Activated CD4-positive, alpha-beta T cell treated with anti-CD3 and anti-CD28 coated beads, Interleukin-2, amount 10 ng/mL, durations not matched to agents 7 days and 5 days (primary cell): ENCODE results near the gene ABCA8. TPM values are rescaled to one million over a fixed set of nuclear protein-coding genes. Genes with fewer than 3 reads are reported as not detected.

Experiments
- CTCF ChIA-PET: fragments of 350-600 bp; sonication (Branson Sonifier 250); formaldehyde crosslinking; loops from one replicate; lab custom pipeline; 2021; ENCODE audit warnings: antibody characterized with exemption; lab: Charles Lee
- POLR2A ChIA-PET: fragments of 350-600 bp; sonication (Branson Sonifier 250); formaldehyde crosslinking; loops from one replicate; lab custom pipeline; 2021; ENCODE audit warnings: antibody characterized with exemption; lab: Charles Lee
- DNase-seq: peaks from one replicate; pipeline ENCODE4 v3.0.0-alpha.2; 2020
- H3K27ac Mint-ChIP-seq: one replicate; pipeline ENCODE4 v1.8.0; 2021; ENCODE audit warnings: mild to moderate bottlenecking, moderate library complexity, mixed read lengths
- H3K27me3 Mint-ChIP-seq: one replicate; pipeline ENCODE4 v1.8.0; 2021; ENCODE audit warnings: mixed read lengths
- H3K36me3 Mint-ChIP-seq: one replicate; pipeline ENCODE4 v1.8.0; 2021; ENCODE audit warnings: low read depth, mixed read lengths
- H3K4me1 Mint-ChIP-seq: one replicate; pipeline ENCODE4 v1.8.0; 2021; ENCODE audit warnings: mixed read lengths
- H3K4me3 Mint-ChIP-seq: one replicate; pipeline ENCODE4 v1.8.0; 2021; ENCODE audit warnings: mild to moderate bottlenecking, moderate library complexity, mixed read lengths
- H3K9me3 Mint-ChIP-seq: one replicate; pipeline ENCODE4 v1.8.0; 2021; ENCODE audit warnings: mixed read lengths
- total RNA-seq, 2 experiments: library from RNA; stranded (reverse); gene quantifications; one replicate each; pipeline ENCODE4 v1.2.3, GENCODE V29; 2021

The ABCA8 gene
- total RNA-seq, 2 experiments from 2014 or later = not detected

- POLR2A ChIA-PET = no interaction called here
- CTCF ChIA-PET = interaction anchor here (0.7 kb wide), 1 partner anchor 63 kb away, joined by 3 read pairs; no protein-coding TSS in a partner anchor
- Mint-ChIP-seq H3K4me3 (no peak overlapping the region), H3K27ac (no peak overlapping the region), H3K4me1 (no peaks in the 10 kb centered on the region), H3K36me3 (no peaks in the 10 kb centered on the region), H3K27me3 (no peaks in the 10 kb centered on the region), H3K9me3 (no peaks in the 10 kb centered on the region)
- no peak for DNase-seq
These were observed 30.1 kb downstream of the ABCA8 start for GRCh38 chr17:68924793-68925720.

- no peak overlapping the region for H3K4me3 Mint-ChIP-seq
- H3K9me3 Mint-ChIP-seq = no peaks in the 10 kb centered on the region
- H3K4me1 Mint-ChIP-seq = no peaks in the 10 kb centered on the region
- ChIA-PET POLR2A (no interaction called here), CTCF (no interaction called here)
- peaks cover 2% of the 10 kb centered on the region for H3K27me3 Mint-ChIP-seq
- no peaks in the 10 kb centered on the region for H3K36me3 Mint-ChIP-seq
- no peak for DNase-seq
- no peak overlapping the region for H3K27ac Mint-ChIP-seq
These were observed 44.3 kb downstream of the ABCA8 start for GRCh38 chr17:68910789-68911431.

DNA sequence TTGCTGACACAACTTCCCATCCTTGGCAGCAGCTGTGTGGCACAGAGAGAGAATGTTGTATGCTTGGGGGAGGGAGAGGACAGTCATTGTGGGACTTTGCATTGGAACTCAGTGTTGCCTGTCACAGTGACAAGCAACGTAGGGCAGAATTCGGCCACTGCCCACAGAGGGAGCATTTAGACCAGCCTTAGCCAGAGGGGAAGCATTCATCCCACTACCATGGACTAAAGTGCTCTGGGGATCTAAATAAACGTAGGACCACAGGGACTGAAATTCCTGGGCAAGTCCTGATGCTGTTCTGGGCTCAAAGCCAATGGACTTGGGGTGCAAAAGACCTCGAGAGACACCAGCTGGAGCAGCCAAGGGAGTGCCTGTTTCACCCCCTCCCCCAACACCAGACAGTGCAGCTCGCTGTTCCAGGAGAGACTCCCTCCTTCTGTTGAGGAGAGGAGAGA lies 44.9 kb downstream of the ABCA8 start:
- CTCF ChIA-PET = no interaction called here
- Mint-ChIP-seq H3K27ac (no peak overlapping the region), H3K9me3 (no peaks in the 10 kb centered on the region), H3K27me3 (peaks cover 2% of the 10 kb centered on the region), H3K36me3 (no peaks in the 10 kb centered on the region), H3K4me3 (no peak overlapping the region), H3K4me1 (no peaks in the 10 kb centered on the region)
- POLR2A ChIA-PET = no interaction called here
- DNase-seq = no peak

DNA sequence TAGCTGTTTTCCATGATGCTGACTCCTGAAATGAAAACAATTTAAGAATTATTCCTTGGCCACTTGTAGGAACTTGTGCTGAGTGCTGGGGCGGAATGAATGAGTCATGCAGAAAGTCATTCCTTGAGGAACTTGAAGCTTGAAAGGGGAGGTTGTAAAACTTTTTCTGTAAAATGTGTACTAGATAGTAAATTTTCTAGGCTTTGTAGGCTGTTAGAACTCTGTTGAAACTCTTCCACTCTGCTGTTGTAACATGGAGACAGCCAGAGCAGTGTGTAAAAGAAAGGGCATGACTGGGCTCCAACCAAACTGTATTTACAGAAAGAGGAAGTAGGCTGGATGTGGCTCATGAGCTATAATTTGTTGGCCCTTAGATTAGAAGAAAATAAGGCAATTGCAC lies 46.1 kb downstream of the ABCA8 start:
- Mint-ChIP-seq H3K4me1 (no peaks in the 10 kb centered on the region), H3K27me3 (peaks cover 2% of the 10 kb centered on the region), H3K9me3 (no peaks in the 10 kb centered on the region), H3K27ac (no peak overlapping the region), H3K36me3 (no peaks in the 10 kb centered on the region), H3K4me3 (no peak overlapping the region)
- DNase-seq = no peak
- CTCF ChIA-PET = no interaction called here
- POLR2A ChIA-PET = no interaction called here

DNA sequence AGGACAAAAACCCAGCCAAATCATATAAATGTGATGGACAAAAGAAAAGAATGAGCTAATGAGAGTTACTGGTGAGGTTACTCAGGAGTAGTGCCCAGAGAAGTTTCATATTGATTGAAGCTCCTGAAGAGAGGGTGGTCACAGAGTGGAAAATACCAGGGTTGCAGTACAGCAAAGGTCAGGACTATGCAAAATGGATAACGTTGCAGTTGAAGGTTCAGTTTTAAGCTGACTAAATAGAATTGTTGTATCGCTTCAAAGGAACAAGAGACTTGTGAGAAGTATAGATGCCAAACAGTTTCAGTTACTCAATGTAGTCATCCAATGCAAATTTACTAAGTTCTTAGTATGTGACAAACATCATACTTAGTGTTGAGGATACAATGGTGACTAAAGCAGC lies 47.1 kb downstream of the ABCA8 start:
- no peaks in the 10 kb centered on the region for H3K4me1 Mint-ChIP-seq
- H3K27me3 Mint-ChIP-seq = peaks cover 2% of the 10 kb centered on the region
- no peak overlapping the region for H3K27ac Mint-ChIP-seq
- no peak overlapping the region for H3K4me3 Mint-ChIP-seq
- CTCF ChIA-PET = interaction anchor here (0.6 kb wide), 2 partner anchors 9 to 533 kb away, joined by 3 read pairs; no protein-coding TSS in a partner anchor
- DNase-seq = no peak
- no peaks in the 10 kb centered on the region for H3K9me3 Mint-ChIP-seq
- POLR2A ChIA-PET = no interaction called here
- no peaks in the 10 kb centered on the region for H3K36me3 Mint-ChIP-seq

GRCh38 chr17:68906638-68907037 lies 48.6 kb downstream of the ABCA8 start:
- no peak overlapping the region for H3K27ac Mint-ChIP-seq
- POLR2A ChIA-PET = no interaction called here
- no peaks in the 10 kb centered on the region for H3K36me3 Mint-ChIP-seq
- peaks cover 2% of the 10 kb centered on the region for H3K27me3 Mint-ChIP-seq
- no peaks in the 10 kb centered on the region for H3K4me1 Mint-ChIP-seq
- CTCF ChIA-PET = no interaction called here
- DNase-seq = no peak
- no peaks in the 10 kb centered on the region for H3K9me3 Mint-ChIP-seq
- no peak overlapping the region for H3K4me3 Mint-ChIP-seq

- DNase-seq = no peak
- no peaks in the 10 kb centered on the region for H3K9me3 Mint-ChIP-seq
- no peaks in the 10 kb centered on the region for H3K27me3 Mint-ChIP-seq
- H3K36me3 Mint-ChIP-seq = no peaks in the 10 kb centered on the region
- ChIA-PET CTCF (interaction anchor here (0.7 to 1.1 kb wide), 2 partner anchors 8 to 171 kb away, joined by 3 read pairs; no protein-coding TSS in a partner anchor), POLR2A (no interaction called here)
- no peaks in the 10 kb centered on the region for H3K4me1 Mint-ChIP-seq
- H3K27ac Mint-ChIP-seq = no peak overlapping the region
- no peak overlapping the region for H3K4me3 Mint-ChIP-seq
These were observed 51.9 kb downstream of the ABCA8 start for GRCh38 chr17:68903286-68903685.

GRCh38 chr17:68897557-68897956 lies 57.6 kb downstream of the ABCA8 start:
- no peak overlapping the region for H3K27ac Mint-ChIP-seq
- H3K4me3 Mint-ChIP-seq = no peak overlapping the region
- CTCF ChIA-PET = no interaction called here

DNA sequence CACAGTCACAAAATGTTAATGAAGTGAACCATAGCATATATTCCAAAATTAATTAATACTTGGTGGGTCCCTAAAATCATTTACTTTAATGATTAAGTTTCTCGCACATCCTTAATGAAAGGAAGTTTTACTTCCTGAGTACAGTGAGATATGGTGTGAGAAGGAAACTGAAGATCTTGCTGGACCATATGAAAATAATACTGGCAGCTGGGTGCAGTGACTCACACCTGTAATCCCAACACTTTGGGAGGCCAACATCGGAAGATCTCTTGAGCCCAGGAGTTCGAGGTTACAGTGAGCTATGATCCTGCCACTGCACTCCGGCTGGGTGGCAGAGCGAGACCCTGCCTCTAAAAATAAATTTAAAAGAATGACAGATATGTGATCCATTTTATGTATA lies 62.5 kb downstream of the ABCA8 start:
- ChIA-PET CTCF (no interaction called here), POLR2A (no interaction called here)
- H3K4me1 Mint-ChIP-seq = no peaks in the 10 kb centered on the region
- peaks cover 2% of the 10 kb centered on the region for H3K27me3 Mint-ChIP-seq
- DNase-seq = no peak
- H3K36me3 Mint-ChIP-seq = no peaks in the 10 kb centered on the region
- H3K4me3 Mint-ChIP-seq = no peak overlapping the region
- peaks cover 2% of the 10 kb centered on the region for H3K9me3 Mint-ChIP-seq
- no peak overlapping the region for H3K27ac Mint-ChIP-seq

More at GRCh38 chr17:68897557-68897956, 57.6 kb downstream of the ABCA8 start:
- H3K9me3 Mint-ChIP-seq = peaks cover 2% of the 10 kb centered on the region
- no peak for DNase-seq
- no peaks in the 10 kb centered on the region for H3K27me3 Mint-ChIP-seq
- H3K4me1 Mint-ChIP-seq = no peaks in the 10 kb centered on the region
- H3K36me3 Mint-ChIP-seq = no peaks in the 10 kb centered on the region
- POLR2A ChIA-PET = no interaction called here

- Mint-ChIP-seq H3K4me1 (no peaks in the 10 kb centered on the region), H3K9me3 (peaks cover 2% of the 10 kb centered on the region), H3K27ac (no peak overlapping the region), H3K36me3 (no peaks in the 10 kb centered on the region), H3K4me3 (no peak overlapping the region), H3K27me3 (peaks cover 2% of the 10 kb centered on the region)
- POLR2A ChIA-PET = no interaction called here
- DNase-seq = no peak
- CTCF ChIA-PET = no interaction called here
These were observed 63.0 kb downstream of the ABCA8 start for GRCh38 chr17:68892193-68892592.

DNA sequence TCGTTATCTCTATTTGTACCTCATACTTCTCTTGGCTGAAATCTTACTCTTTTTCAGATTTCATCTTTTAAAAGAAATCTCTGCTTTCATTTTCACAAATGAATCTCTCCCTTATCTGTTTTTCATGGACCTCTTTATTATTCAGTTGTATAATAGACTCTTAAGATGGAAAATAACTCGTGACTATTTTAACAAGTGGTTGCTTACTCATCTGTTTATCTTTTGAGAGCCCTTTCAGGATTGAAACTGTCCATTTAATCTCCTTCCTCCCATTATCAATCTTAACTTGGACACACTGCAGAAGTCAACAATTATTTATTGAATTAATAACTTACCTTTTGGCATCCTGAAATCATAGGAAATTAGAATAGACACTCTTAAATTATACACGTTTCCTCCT lies 68.8 kb downstream of the ABCA8 start:
- Mint-ChIP-seq H3K27me3 (no peaks in the 10 kb centered on the region), H3K9me3 (no peaks in the 10 kb centered on the region), H3K4me1 (no peaks in the 10 kb centered on the region), H3K4me3 (no peak overlapping the region), H3K36me3 (no peaks in the 10 kb centered on the region), H3K27ac (no peak overlapping the region)
- ChIA-PET POLR2A (no interaction called here), CTCF (no interaction called here)
- no peak for DNase-seq

GRCh38 chr17:68884888-68885287 lies 70.3 kb downstream of the ABCA8 start:
- no peak overlapping the region for H3K4me3 Mint-ChIP-seq
- no peaks in the 10 kb centered on the region for H3K36me3 Mint-ChIP-seq
- H3K4me1 Mint-ChIP-seq = no peaks in the 10 kb centered on the region
- POLR2A ChIA-PET = no interaction called here
- no peaks in the 10 kb centered on the region for H3K9me3 Mint-ChIP-seq
- CTCF ChIA-PET = no interaction called here
- DNase-seq = no peak
- no peak overlapping the region for H3K27ac Mint-ChIP-seq
- no peaks in the 10 kb centered on the region for H3K27me3 Mint-ChIP-seq

DNA sequence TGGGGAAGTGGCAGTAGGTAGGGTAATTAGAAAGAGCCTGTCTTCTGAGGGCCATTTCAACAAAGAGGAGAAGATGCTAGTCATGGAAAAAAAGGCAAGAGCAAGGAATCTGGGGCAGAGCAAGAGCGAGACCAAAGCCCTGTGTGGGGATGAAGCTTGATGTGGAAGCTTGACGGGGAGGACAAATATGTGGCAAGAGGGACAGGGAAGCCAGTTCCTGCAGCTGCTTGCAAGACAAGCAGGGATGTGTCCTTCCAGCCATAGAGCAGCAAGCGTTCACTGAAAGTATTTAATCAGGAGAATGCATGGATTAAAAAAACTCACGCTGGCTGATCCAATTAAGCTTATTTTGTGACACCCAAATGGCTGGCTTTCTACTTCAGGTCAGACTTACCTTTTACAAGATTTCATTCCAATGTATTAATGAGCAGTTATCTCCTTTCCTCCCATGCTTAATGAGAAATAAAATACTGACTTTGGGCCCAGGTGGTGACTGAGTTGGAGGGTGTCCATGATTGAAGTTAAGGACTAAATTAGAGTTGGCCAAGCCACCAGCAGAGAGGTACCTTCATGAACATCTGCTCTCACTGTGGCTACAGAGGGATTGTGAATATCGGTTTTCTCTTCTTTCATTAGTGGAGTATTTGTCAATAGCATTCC lies 76.8 kb downstream of the ABCA8 start:
- CTCF ChIA-PET = no interaction called here
- no peak for DNase-seq
- H3K27ac Mint-ChIP-seq = no peak overlapping the region
- H3K9me3 Mint-ChIP-seq = no peaks in the 10 kb centered on the region
- POLR2A ChIA-PET = no interaction called here
- H3K27me3 Mint-ChIP-seq = no peaks in the 10 kb centered on the region
- H3K36me3 Mint-ChIP-seq = no peaks in the 10 kb centered on the region
- no peak overlapping the region for H3K4me3 Mint-ChIP-seq
- no peaks in the 10 kb centered on the region for H3K4me1 Mint-ChIP-seq
